Measurements from ENCODE around the gene TGM4.
"Not testable (repeated sequence)": the region's sequence is repeated elsewhere in the genome, so short reads cannot be mapped to it uniquely, and the experiment has no call there.

The TGM4 gene

GRCh38 chr3:44874308-44874707 is at the start of gene TGM4:
TSS of gene TGM4 (plus strand) at chr3:44874608. CDS start at chr3:44874679, 71 bp downstream.
- DNase-seq: no peak

- DNase-seq: no peak
These were observed 49.0 kb upstream of the TGM4 start for GRCh38 chr3:44825264-44825925.

DNA sequence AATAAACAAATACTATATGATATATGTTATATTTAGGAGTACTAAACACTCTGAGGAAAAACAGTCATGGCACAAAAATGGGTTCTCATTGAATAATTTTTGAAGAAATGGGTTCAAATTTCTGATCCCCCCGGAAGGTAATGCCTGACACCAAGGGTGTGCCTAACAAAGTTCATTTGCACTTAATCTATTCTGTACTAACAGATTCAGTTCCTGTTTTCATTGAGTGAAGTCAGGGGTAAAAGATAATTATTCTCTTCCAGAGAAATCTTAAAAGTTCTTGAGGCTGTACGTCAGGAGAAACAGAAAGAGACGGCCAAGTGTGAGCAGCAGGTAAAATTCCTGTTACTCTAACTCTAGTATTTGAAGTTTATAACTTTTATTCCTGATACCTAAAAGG is 47.2 kb upstream of the TGM4 start:
- no peak for DNase-seq

- no peak for DNase-seq
These were observed 43.2 kb upstream of the TGM4 start for GRCh38 chr3:44831232-44831631.

DNA sequence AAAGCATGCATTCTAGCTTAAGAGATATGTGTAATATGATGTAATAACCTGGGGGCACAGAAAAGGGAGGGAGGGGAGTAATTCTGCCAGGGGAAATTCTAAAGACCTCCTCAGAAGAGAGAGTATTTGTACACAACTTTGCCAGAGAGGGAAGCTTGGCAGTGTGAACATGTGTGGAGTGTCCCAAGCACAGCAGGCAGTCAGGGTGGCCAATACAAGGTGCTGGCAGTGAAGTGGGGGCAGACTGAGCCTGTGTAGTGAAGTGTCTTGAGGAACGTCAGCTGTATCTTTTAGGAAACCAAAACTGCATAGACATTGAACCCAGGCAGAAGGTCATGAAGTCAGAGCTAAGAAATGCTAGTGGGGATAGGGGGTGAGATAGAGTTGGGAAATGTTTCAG is 42.4 kb upstream of the TGM4 start:
- no peak for DNase-seq

DNA sequence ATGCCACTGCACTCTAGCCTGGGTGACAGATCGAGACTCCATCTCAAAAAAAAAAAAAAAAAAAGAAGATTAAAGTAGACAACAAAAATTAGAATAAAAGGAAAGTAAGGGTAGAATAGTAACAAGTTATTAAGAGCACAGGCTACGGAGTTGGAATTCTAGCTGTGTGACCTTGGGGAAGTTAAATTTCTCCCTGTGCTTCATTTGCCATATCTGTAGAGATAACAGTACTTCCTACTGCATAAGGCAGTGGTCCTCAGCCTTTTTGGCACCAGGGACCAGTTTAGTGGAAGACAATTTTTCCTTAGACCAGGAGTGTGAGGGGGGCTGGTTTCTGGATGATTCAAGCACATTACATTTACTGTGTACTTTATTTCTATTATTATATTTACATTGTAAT is 41.4 kb upstream of the TGM4 start:
- DNase-seq: no peak

GRCh38 chr3:44833394-44833793 is 41.0 kb upstream of the TGM4 start:
- DNase-seq: no peak

DNA sequence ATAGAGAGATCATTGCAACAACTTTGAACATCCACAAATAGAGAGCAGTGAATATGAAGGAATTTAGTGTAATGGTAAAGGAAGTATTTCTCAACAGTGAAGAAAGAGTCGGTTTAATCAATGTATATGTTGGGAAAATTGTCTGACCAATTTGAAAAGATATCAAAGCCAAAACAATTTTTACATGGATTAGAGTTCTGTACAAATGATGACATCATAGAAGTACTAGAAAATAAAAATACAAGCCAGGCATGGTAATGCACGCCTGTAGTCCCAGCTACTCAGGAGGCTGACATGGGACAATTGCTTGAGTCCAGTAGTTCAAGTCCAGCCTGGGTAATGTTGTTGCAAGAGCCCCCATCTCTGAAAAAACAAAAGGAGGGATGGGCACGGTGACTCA is 38.7 kb upstream of the TGM4 start:
- no peak for DNase-seq

- no peak for DNase-seq
These were observed 32.0 kb upstream of the TGM4 start for GRCh38 chr3:44842376-44842775.

DNA sequence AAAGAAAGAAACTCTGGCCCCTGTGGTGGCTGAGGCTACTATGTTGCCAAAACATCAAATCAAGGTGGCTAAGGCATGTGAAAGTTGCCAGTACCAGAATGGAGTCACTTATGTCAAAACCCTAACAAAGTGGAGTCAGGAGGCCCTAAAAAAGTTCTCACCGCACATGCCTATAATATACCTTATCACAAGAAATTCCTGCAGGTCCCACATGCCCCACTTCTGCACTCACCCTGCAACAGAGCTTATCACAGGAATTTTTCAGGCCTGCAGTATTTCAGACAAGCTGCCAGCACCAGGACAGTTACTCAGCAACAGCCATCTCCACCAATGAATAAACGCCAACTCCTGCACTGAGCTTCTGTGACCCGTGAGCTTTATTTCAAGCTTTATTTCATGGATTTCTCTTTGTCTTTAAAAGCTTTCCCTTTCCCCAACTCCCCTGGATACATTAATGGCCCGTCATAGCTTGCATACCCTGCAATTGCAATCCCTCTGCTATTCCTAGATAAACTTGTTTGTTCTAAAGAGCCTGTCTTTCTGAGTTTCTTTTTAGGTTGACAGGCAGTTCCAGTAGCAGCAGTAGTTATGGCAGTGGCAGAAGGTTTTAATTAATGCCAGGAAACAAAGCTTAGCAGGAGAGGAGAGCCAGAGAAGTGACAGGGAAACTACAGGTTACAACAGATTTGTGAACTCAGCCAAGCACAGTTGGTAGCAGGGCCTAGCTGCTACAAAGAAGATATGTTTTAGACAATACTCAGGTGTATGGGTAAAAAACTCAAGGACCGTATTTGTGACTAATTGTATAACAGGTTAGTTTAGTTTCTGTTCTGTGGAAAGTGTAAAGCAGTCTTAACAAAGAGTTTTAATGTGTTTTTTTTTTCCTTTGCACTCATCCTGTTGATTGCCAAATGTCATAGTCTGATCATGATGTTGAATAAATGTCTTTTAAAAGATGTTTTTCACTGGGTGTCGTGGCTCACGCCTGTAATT is 28.6 kb upstream of the TGM4 start:
- no peak for DNase-seq

GRCh38 chr3:44848634-44849033 is 25.8 kb upstream of the TGM4 start:
- DNase-seq: no peak

DNA sequence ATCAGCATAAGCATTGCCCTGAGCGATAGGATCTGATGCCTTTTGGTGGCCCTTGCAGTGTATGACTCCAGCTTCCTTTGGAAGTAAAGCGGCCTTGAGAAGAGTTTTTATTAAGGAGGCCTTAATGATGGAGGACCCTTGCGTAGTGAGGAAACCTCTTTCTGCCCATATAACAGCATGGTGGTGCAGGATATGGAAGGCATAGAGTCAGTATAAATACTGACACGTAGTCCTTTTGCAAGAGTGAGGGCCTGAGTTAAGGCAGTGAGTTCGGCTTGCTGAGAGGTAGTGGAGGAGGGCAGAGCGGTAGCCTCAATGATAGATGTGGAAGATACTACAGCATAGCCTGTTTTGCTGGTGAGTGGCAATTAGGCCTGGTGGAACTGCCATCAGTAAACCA is 17.7 kb upstream of the TGM4 start:
- not testable (repeated sequence) for DNase-seq

GRCh38 chr3:44860117-44860516 is 14.3 kb upstream of the TGM4 start:
- DNase-seq: no peak

- peak; percentile 91 for DNase-seq
These were observed 12.8 kb upstream of the TGM4 start, which contains the start of gene TMEM42 for GRCh38 chr3:44861412-44862225. TSS of gene TMEM42 (plus strand) at chr3:44861912. CDS start at chr3:44861925, 13 bp downstream.

DNA sequence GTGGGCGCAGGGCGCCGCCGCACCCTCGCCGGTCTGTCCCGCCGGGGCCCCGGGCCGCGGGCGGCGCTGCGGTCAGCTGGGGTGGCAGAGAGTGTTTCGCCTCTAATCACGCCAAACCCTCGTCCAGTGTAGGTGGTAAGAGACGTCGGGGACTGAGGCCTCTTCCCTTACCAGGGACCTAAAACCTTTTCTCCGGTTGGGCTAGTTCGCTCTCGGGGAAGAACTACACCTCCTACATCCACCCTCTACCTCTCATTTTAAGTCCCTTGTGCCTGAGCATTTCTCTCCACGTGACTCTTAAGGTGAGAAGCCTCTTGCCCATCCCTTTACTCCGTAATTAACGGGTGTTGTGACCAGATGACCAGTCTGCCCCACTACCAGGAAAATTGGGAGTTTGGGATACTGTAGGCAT is 12.2 kb upstream of the TGM4 start:
- DNase-seq: no peak

DNA sequence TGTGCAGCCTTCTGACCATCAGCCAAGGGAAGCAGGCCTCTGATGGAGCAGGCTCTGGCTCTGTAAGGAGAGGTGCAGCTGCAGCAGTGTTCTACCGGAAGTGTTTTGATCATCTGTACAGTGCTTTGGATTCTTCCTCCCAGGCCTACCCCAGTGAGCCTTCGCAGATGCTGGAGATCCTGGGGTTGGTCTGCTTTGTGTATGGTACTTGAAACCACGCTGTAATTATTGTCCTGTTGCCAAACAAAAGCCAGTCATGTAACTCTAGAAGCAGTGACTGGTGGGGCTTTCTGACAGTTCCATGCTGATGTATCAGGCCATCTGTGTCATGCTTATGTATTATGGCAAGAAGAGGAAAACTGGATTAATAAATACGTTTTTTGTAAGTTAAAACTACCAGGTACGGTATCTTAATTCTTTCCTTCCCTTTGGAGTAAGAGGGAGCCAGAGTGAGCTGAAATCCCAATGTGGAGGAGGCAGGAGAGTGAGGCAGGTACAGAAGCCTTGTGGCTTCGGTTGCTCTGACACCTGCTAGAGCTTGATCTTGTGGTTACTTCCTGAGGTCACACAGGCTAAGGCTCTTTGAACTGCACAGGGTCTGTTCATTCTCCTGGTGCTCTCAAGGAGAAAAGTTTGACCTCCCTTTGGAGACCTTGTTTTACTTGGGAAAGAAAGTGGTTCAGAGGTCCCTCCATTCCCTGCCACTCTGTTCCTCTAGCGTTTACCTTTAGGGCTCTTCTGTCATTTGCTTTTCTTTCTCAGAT is 9.0 kb upstream of the TGM4 start:
- no peak for DNase-seq

- DNase-seq: no peak
These were observed 6.8 kb upstream of the TGM4 start for GRCh38 chr3:44867421-44868111.

DNA sequence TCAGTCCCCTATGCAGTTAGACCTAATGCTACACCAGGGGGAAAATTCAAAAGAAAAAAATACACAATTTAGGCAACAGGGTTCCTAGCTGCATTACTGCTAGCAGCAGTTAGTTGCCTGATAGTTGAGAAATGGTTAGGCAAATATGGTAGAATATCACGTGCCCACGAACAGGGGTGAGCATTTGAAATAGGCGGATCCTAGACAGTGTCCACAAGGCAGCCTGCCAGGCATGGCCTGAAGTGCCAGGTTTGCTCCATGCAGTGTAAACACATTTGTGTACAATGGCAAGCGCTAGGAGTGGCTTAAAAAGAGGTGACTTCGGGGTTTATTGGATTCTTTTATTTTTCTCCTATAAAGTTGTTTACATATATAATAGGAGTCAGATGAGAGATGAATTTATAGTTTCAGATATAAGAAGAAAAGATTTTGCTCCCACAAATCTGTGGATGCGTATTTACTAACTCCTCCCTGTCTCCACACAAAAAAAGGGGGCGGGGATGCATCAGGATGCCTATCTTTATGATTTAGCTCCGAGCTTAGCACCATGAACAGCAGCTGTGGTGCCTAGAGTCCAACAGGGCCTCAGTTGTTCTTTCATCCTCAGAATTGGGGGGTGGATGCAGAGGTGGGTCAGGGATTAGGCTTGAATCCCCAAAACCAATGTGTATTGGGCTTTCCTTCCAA is 3.9 kb upstream of the TGM4 start:
- DNase-seq: no peak

DNA sequence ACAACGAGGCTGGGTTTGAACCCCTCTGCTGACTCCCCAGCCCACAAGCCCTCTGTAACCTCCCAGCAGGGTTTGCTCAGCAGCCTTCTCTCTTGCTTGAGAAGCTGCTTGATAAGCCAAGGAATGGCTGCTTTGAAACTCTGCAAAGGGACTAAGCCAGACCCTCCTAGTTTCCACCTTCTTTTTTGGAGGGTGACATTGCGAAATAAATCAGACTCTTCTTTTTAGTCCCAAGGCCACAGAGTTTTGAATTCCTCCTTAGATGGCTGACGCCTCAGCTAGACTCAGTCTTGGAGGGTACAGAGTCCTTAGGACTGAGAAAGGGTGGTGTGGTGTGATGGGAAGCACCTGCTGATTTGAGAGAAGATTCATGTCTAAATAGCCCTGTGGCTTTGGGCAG is 1.2 kb downstream of the TGM4 start:
- no peak for DNase-seq

GRCh38 chr3:44877333-44877732 is 2.9 kb downstream of the TGM4 start:
- DNase-seq: no peak

- no peak for DNase-seq
These were observed 5.9 kb downstream of the TGM4 start for GRCh38 chr3:44880284-44880683.
